NCI-H2196 treated with DMSO at 0.1 percent for 48 hours (cell line): ENCODE measurements around the gene CMIP.

Experiments
- DNase-seq: peaks from one replicate; lab custom pipeline; 2025; ENCODE audit not compliant: unreplicated experiment; lab: John Stamatoyannopoulos, UW

CMIP gene

GRCh38 chr16:81633147-81633619 is 188.6 kb downstream of the CMIP start:
- DNase-seq: no peak

GRCh38 chr16:81633680-81634379 is 189.2 kb downstream of the CMIP start:
- no peak for DNase-seq

GRCh38 chr16:81634380-81635062 is 189.9 kb downstream of the CMIP start:
- no peak for DNase-seq

- DNase-seq: no peak
Observed at GRCh38 chr16:81635063-81635937, 190.7 kb downstream of the CMIP start.

- DNase-seq: no peak
Observed at GRCh38 chr16:81636298-81636993, 191.8 kb downstream of the CMIP start.

- DNase-seq: no peak
Observed at GRCh38 chr16:81637336-81638235, 193.0 kb downstream of the CMIP start.

- DNase-seq: no peak
Observed at GRCh38 chr16:81638286-81638945, 193.8 kb downstream of the CMIP start.

- DNase-seq: no peak
Observed at GRCh38 chr16:81639348-81639747, 194.7 kb downstream of the CMIP start.

- no peak for DNase-seq
Observed at GRCh38 chr16:81639931-81640680, 195.5 kb downstream of the CMIP start.

GRCh38 chr16:81640681-81641070 is 196.1 kb downstream of the CMIP start:
- DNase-seq: no peak

GRCh38 chr16:81641395-81642106 is 196.9 kb downstream of the CMIP start:
- DNase-seq: peak; percentile 34

- no peak for DNase-seq
Observed at GRCh38 chr16:81642107-81642436, 197.5 kb downstream of the CMIP start.

GRCh38 chr16:81642943-81643342 is 198.3 kb downstream of the CMIP start:
- no peak for DNase-seq

- peak; percentile 21 for DNase-seq
Observed at GRCh38 chr16:81645266-81645694, 200.7 kb downstream of the CMIP start.

GRCh38 chr16:81645925-81646324 is 201.3 kb downstream of the CMIP start:
- DNase-seq: no peak

GRCh38 chr16:81646561-81646960 is 202.0 kb downstream of the CMIP start:
- no peak for DNase-seq

GRCh38 chr16:81647527-81647926 is 202.9 kb downstream of the CMIP start:
- DNase-seq: no peak

- no peak for DNase-seq
Observed at GRCh38 chr16:81649561-81650184, 205.1 kb downstream of the CMIP start.
